Measurements from ENCODE around the gene PLEKHA6. TPM values are rescaled to one million over a fixed set of nuclear protein-coding genes. Genes with fewer than 3 reads are reported as not detected.
A peak's percentile ranks its signal among the peaks of the same experiment; 100 is the strongest.

PLEKHA6 gene
- total and polyA plus RNA-seq, 4 donors = 17.1 to 33.2 (median 26.6) TPM

- Histone ChIP-seq H3K27me3 (ENCODE audit: control insufficient read depth, insufficient read depth, low read length) (no peaks in the 10 kb centered on the region), H3K27ac (ENCODE audit: low read depth, low read length) (peak overlapping the region; percentile 61), H3K4me1 (ENCODE audit: control insufficient read depth, insufficient read depth, low read length) (peaks cover 18% of the 10 kb centered on the region), H3K9me3 (ENCODE audit: control insufficient read depth, insufficient read depth, low read length) (no peaks in the 10 kb centered on the region), H3K4me3 (ENCODE audit: low read depth, low read length) (no peak overlapping the region), H3K36me3 (ENCODE audit: control insufficient read depth, insufficient read depth, low read length) (peaks cover 6% of the 10 kb centered on the region)
- DNase-seq (ENCODE audit: low read depth in 4 of 6, low spot score in 6 of 6) = peak in 1 of 6 donors; percentile 46
- WGBS (ENCODE audit: insufficient coverage) = 33% methylated on average over 3 of the region's 7 CpGs
Observed at GRCh38 chr1:204296431-204296988, 63.2 kb downstream of the PLEKHA6 start.

- no peak overlapping the region for H3K4me3 ChIP-seq (ENCODE audit: low read depth, low read length)
- no peak overlapping the region for H3K27ac ChIP-seq (ENCODE audit: low read depth, low read length)
- H3K4me1 ChIP-seq (ENCODE audit: control insufficient read depth, insufficient read depth, low read length) = peaks cover 18% of the 10 kb centered on the region
- 67% methylated on average over 10 of the region's 10 CpGs for whole genome bisulfite sequencing (ENCODE audit: insufficient coverage)
- DNase-seq (ENCODE audit: low read depth in 4 of 6, low spot score in 6 of 6) = no peak
- H3K9me3 ChIP-seq (ENCODE audit: control insufficient read depth, insufficient read depth, low read length) = no peaks in the 10 kb centered on the region
- H3K27me3 ChIP-seq (ENCODE audit: control insufficient read depth, insufficient read depth, low read length) = no peaks in the 10 kb centered on the region
- peaks cover 6% of the 10 kb centered on the region for H3K36me3 ChIP-seq (ENCODE audit: control insufficient read depth, insufficient read depth, low read length)
Observed at GRCh38 chr1:204295671-204296070, 64.1 kb downstream of the PLEKHA6 start.

GRCh38 chr1:204294357-204294756 lies 65.4 kb downstream of the PLEKHA6 start:
- 60% methylated on average over 4 of the region's 5 CpGs for WGBS (ENCODE audit: insufficient coverage)
- Histone ChIP-seq H3K27ac (ENCODE audit: low read depth, low read length) (no peak overlapping the region), H3K4me1 (ENCODE audit: control insufficient read depth, insufficient read depth, low read length) (peaks cover 19% of the 10 kb centered on the region), H3K4me3 (ENCODE audit: low read depth, low read length) (no peak overlapping the region), H3K9me3 (ENCODE audit: control insufficient read depth, insufficient read depth, low read length) (no peaks in the 10 kb centered on the region), H3K36me3 (ENCODE audit: control insufficient read depth, insufficient read depth, low read length) (peaks cover 5% of the 10 kb centered on the region), H3K27me3 (ENCODE audit: control insufficient read depth, insufficient read depth, low read length) (no peaks in the 10 kb centered on the region)
- no peak for DNase-seq (ENCODE audit: low read depth in 4 of 6, low spot score in 6 of 6)

- H3K4me1 ChIP-seq (ENCODE audit: control insufficient read depth, insufficient read depth, low read length) = peaks cover 22% of the 10 kb centered on the region
- 93% methylated on average over 2 of the region's 7 CpGs for WGBS (ENCODE audit: insufficient coverage)
- peaks cover 3% of the 10 kb centered on the region for H3K36me3 ChIP-seq (ENCODE audit: control insufficient read depth, insufficient read depth, low read length)
- no peak for DNase-seq (ENCODE audit: low read depth in 4 of 6, low spot score in 6 of 6)
- H3K9me3 ChIP-seq (ENCODE audit: control insufficient read depth, insufficient read depth, low read length) = no peaks in the 10 kb centered on the region
- no peak overlapping the region for H3K4me3 ChIP-seq (ENCODE audit: low read depth, low read length)
- H3K27me3 ChIP-seq (ENCODE audit: control insufficient read depth, insufficient read depth, low read length) = no peaks in the 10 kb centered on the region
- H3K27ac ChIP-seq (ENCODE audit: low read depth, low read length) = no peak overlapping the region
Observed at GRCh38 chr1:204293605-204294337, 66.0 kb downstream of the PLEKHA6 start.

- Histone ChIP-seq H3K27me3 (ENCODE audit: control insufficient read depth, insufficient read depth, low read length) (no peaks in the 10 kb centered on the region), H3K36me3 (ENCODE audit: control insufficient read depth, insufficient read depth, low read length) (peaks cover 3% of the 10 kb centered on the region), H3K4me3 (ENCODE audit: low read depth, low read length) (no peak overlapping the region), H3K27ac (ENCODE audit: low read depth, low read length) (no peak overlapping the region), H3K9me3 (ENCODE audit: control insufficient read depth, insufficient read depth, low read length) (no peaks in the 10 kb centered on the region), H3K4me1 (ENCODE audit: control insufficient read depth, insufficient read depth, low read length) (peaks cover 27% of the 10 kb centered on the region)
- WGBS (ENCODE audit: insufficient coverage) = no CpG with 5 or more reads among the region's 5 CpGs
- no peak for DNase-seq (ENCODE audit: low read depth in 4 of 6, low spot score in 6 of 6)
Observed at GRCh38 chr1:204292740-204293139, 67.0 kb downstream of the PLEKHA6 start.

GRCh38 chr1:204289280-204289679 lies 70.4 kb downstream of the PLEKHA6 start:
- Histone ChIP-seq H3K36me3 (ENCODE audit: control insufficient read depth, insufficient read depth, low read length) (peaks cover 3% of the 10 kb centered on the region), H3K4me1 (ENCODE audit: control insufficient read depth, insufficient read depth, low read length) (peaks cover 34% of the 10 kb centered on the region), H3K4me3 (ENCODE audit: low read depth, low read length) (no peak overlapping the region), H3K27me3 (ENCODE audit: control insufficient read depth, insufficient read depth, low read length) (no peaks in the 10 kb centered on the region), H3K9me3 (ENCODE audit: control insufficient read depth, insufficient read depth, low read length) (no peaks in the 10 kb centered on the region), H3K27ac (ENCODE audit: low read depth, low read length) (no peak overlapping the region)
- DNase-seq (ENCODE audit: low read depth in 4 of 6, low spot score in 6 of 6) = peak in 1 of 6 donors; percentile 59
- 23% methylated on average over 1 of the region's 4 CpGs for WGBS (ENCODE audit: insufficient coverage)

- no peak overlapping the region for H3K4me3 ChIP-seq (ENCODE audit: low read depth, low read length)
- H3K36me3 ChIP-seq (ENCODE audit: control insufficient read depth, insufficient read depth, low read length) = peaks cover 3% of the 10 kb centered on the region
- peaks cover 44% of the 10 kb centered on the region for H3K4me1 ChIP-seq (ENCODE audit: control insufficient read depth, insufficient read depth, low read length)
- WGBS (ENCODE audit: insufficient coverage) = 52% methylated on average over 7 of the region's 8 CpGs
- no peak overlapping the region for H3K27ac ChIP-seq (ENCODE audit: low read depth, low read length)
- no peaks in the 10 kb centered on the region for H3K9me3 ChIP-seq (ENCODE audit: control insufficient read depth, insufficient read depth, low read length)
- H3K27me3 ChIP-seq (ENCODE audit: control insufficient read depth, insufficient read depth, low read length) = no peaks in the 10 kb centered on the region
- peak in 3 of 6 donors; percentile 53 to 98 (median 56) for DNase-seq (ENCODE audit: low read depth in 4 of 6, low spot score in 6 of 6)
Observed at GRCh38 chr1:204288021-204288588, 71.6 kb downstream of the PLEKHA6 start.

- DNase-seq (ENCODE audit: low read depth in 4 of 6, low spot score in 6 of 6) = peak in 1 of 6 donors; percentile 46
- Histone ChIP-seq H3K4me1 (ENCODE audit: control insufficient read depth, insufficient read depth, low read length) (peaks cover 45% of the 10 kb centered on the region), H3K27me3 (ENCODE audit: control insufficient read depth, insufficient read depth, low read length) (no peaks in the 10 kb centered on the region), H3K27ac (ENCODE audit: low read depth, low read length) (no peak overlapping the region), H3K9me3 (ENCODE audit: control insufficient read depth, insufficient read depth, low read length) (no peaks in the 10 kb centered on the region), H3K4me3 (ENCODE audit: low read depth, low read length) (no peak overlapping the region), H3K36me3 (ENCODE audit: control insufficient read depth, insufficient read depth, low read length) (peaks cover 3% of the 10 kb centered on the region)
- WGBS (ENCODE audit: insufficient coverage) = 34% methylated on average over 6 of the region's 8 CpGs
Observed at GRCh38 chr1:204287466-204287891, 72.2 kb downstream of the PLEKHA6 start.

- no peak overlapping the region for H3K27ac ChIP-seq (ENCODE audit: low read depth, low read length)
- peak in 2 of 6 donors; percentile 45 to 66 for DNase-seq (ENCODE audit: low read depth in 4 of 6, low spot score in 6 of 6)
- peaks cover 50% of the 10 kb centered on the region for H3K4me1 ChIP-seq (ENCODE audit: control insufficient read depth, insufficient read depth, low read length)
- 51% methylated on average over 3 of the region's 8 CpGs for WGBS (ENCODE audit: insufficient coverage)
- no peaks in the 10 kb centered on the region for H3K27me3 ChIP-seq (ENCODE audit: control insufficient read depth, insufficient read depth, low read length)
- no peaks in the 10 kb centered on the region for H3K9me3 ChIP-seq (ENCODE audit: control insufficient read depth, insufficient read depth, low read length)
- H3K4me3 ChIP-seq (ENCODE audit: low read depth, low read length) = no peak overlapping the region
- no peaks in the 10 kb centered on the region for H3K36me3 ChIP-seq (ENCODE audit: control insufficient read depth, insufficient read depth, low read length)
Observed at GRCh38 chr1:204286831-204287421, 72.8 kb downstream of the PLEKHA6 start.

Measured in spinal cord (tissue), 10 donors.